GM12878 (cell line): ENCODE data around the gene TESK1. TPM values are rescaled to one million over a fixed set of nuclear protein-coding genes. Genes with fewer than 3 reads are reported as not detected.

Experiments used
- ATAC-seq: fragments of 200-7000 bp; cut with Tn5 transposase; 3 replicates; pipeline ENCODE4 v1.9.1; 2020; ENCODE audit warnings: mild to moderate bottlenecking, moderate library complexity
- BruUV-seq: library from RNA; stranded (reverse); fragments of 400-500 nt; replicated peaks from 2 replicates; lab custom pipeline; 2021; lab: Mats Ljungman, UMichigan
- CTCF ChIA-PET: fragments of 300-600 bp; sonication (Branson Sonifier 250); formaldehyde crosslinking; extraction: SDS; loops from one replicate; lab custom pipeline; 2021; ENCODE audit warnings: inconsistent platforms; lab: Yijun Ruan, JAX
- POLR2A ChIA-PET: fragments of 350-600 bp; formaldehyde crosslinking; extraction: SDS; loops from one replicate; lab custom pipeline; 2021; ENCODE audit warnings: inconsistent platforms; lab: Charles Lee
- RAD21 ChIA-PET: fragments of 300-600 bp; sonication (Branson Sonifier 250); formaldehyde crosslinking; loops from one replicate; lab custom pipeline; 2023; ENCODE audit warnings: antibody characterized with exemption; ENCODE audit not compliant: unreplicated experiment; lab: Charles Lee
- SMC1A ChIA-PET: fragments of 300-600 bp; sonication (Branson Sonifier 250); formaldehyde crosslinking; loops from one replicate; lab custom pipeline; 2023; ENCODE audit not compliant: unreplicated experiment, uncharacterized antibody; lab: Charles Lee
- DNase-seq: peaks from one replicate; pipeline ENCODE4 v3.0.0-alpha.2; 2011; ENCODE audit warnings: low read depth, low spot score
- FAIRE-seq: peaks from 3 replicates; lab custom pipeline; 2011; peaks lifted over from hg19 to GRCh38; lab: Jason Lieb, UNC
- H2AFZ ChIP-seq: 2 replicates; pipeline ENCODE4 v1.6.0; 2011; ENCODE audit warnings: low read depth, low read length, control low read depth; ENCODE audit not compliant: control insufficient read depth
- H3K27ac ChIP-seq: 2 replicates; pipeline ENCODE4 v1.5.1; 2011; ENCODE audit warnings: control low read depth; ENCODE audit not compliant: control insufficient read depth, insufficient read depth
- H3K27me3 ChIP-seq, 2 experiments: replicated peaks in 1 of 2; 2 replicates each; pipeline versions ENCODE4 v1.6.0 to v1.6.1; 2011; ENCODE audit warnings: low read length in 1 of 2; ENCODE audit not compliant: control insufficient read depth in 2 of 2, insufficient read depth in 2 of 2
- H3K36me3 ChIP-seq, 2 experiments: 2 replicates each; pipeline ENCODE4 v1.5.1; 2011; ENCODE audit warnings: low read length in 1 of 2; ENCODE audit not compliant: control insufficient read depth in 2 of 2, insufficient read depth in 2 of 2
- H3K4me1 ChIP-seq: 2 replicates; pipeline ENCODE4 v1.6.1; 2011; ENCODE audit warnings: mild to moderate bottlenecking, low read length, moderate library complexity, mixed read lengths; ENCODE audit not compliant: control insufficient read depth, insufficient read depth
- H3K4me2 ChIP-seq: 2 replicates; pipeline ENCODE4 v1.6.0; 2011; ENCODE audit warnings: control low read depth; ENCODE audit not compliant: control insufficient read depth, insufficient read depth
- H3K4me3 ChIP-seq: fragments of 200-600 bp; sonication (generic); 2 replicates; pipeline ENCODE4 v1.5.1; 2016
- H3K79me2 ChIP-seq: 2 replicates; pipeline ENCODE4 v1.6.0; 2011; ENCODE audit warnings: low read length; ENCODE audit not compliant: control insufficient read depth, insufficient read depth
- H3K9ac ChIP-seq: 2 replicates; pipeline ENCODE4 v1.8.0; 2011; ENCODE audit warnings: low read length, control low read depth, mixed read lengths; ENCODE audit not compliant: control insufficient read depth, insufficient read depth
- H3K9me3 ChIP-seq: replicated peaks from 3 replicates; pipeline ENCODE4 v1.5.1; 2011; ENCODE audit warnings: mild to moderate bottlenecking, low read length; ENCODE audit not compliant: control insufficient read depth, insufficient read depth
- H4K20me1 ChIP-seq: 2 replicates; pipeline ENCODE4 v1.6.0; 2011; ENCODE audit not compliant: control insufficient read depth, insufficient read depth
- CBX5 ChIP-seq: sonication (generic); IDR thresholded peaks from 2 replicates; pipeline ENCODE4 v1.6.1; 2016; ENCODE audit warnings: low read depth, moderate library complexity, mild to moderate bottlenecking, inconsistent platforms
- FOXM1 ChIP-seq: IDR thresholded peaks from 2 replicates; pipeline ENCODE4 v1.6.1; 2012; ENCODE audit warnings: low read depth, mild to moderate bottlenecking, inconsistent platforms, low read length, moderate library complexity
- HDAC2 ChIP-seq: fragments of 200-600 bp; sonication (generic); IDR thresholded peaks from 2 replicates; pipeline ENCODE4 v1.6.1; 2017
- HDAC6 ChIP-seq: fragments of 200-600 bp; sonication (generic); IDR thresholded peaks from one replicate; pipeline ENCODE4 v1.8.0; 2017; ENCODE audit warnings: antibody characterized with exemption; ENCODE audit not compliant: unreplicated experiment
- MYC ChIP-seq: IDR thresholded peaks from 2 replicates; pipeline ENCODE4 v1.6.1; 2011; ENCODE audit warnings: mild to moderate bottlenecking, low read length, moderate library complexity, inconsistent platforms; ENCODE audit not compliant: insufficient read depth, insufficient replicate concordance, insufficient read length, severe bottlenecking
- SIX5 ChIP-seq: IDR thresholded peaks from 2 replicates; pipeline ENCODE4 v1.6.1; 2011; ENCODE audit warnings: mild to moderate bottlenecking, low read depth, low read length, moderate library complexity; ENCODE audit not compliant: severe bottlenecking
- SMAD1 ChIP-seq: fragments of 450-650 bp; IDR thresholded peaks from 2 replicates; pipeline ENCODE4 v1.6.1; 2018; ENCODE audit warnings: mild to moderate bottlenecking, low read depth; ENCODE audit not compliant: partially characterized antibody
- SMC3 ChIP-seq: IDR thresholded peaks from 2 replicates; pipeline ENCODE4 v1.6.1; 2011; ENCODE audit warnings: low read length, improper control_type of control experiment, borderline replicate concordance
- TCF7 ChIP-seq: IDR thresholded peaks from 2 replicates; pipeline ENCODE4 v1.6.1; 2014; ENCODE audit warnings: antibody characterized with exemption, borderline replicate concordance
- ZNF384 ChIP-seq: IDR thresholded peaks from 2 replicates; pipeline ENCODE4 v1.6.1; 2012; ENCODE audit warnings: low read depth, mild to moderate bottlenecking, low read length, improper control_type of control experiment, borderline replicate concordance
- WGBS: methylation state at CpG from one replicate; pipeline ENCODE4 v1.1.6; 2016; ENCODE audit warnings: low lambda C conversion rate; ENCODE audit not compliant: insufficient replicate concordance, insufficient coverage; ENCODE audit errors: missing lambda C conversion rate; 5-methylcytosine and 5-hydroxymethylcytosine counted together
- in situ Hi-C: fragments of 300-500 bp; cut with MboI; formaldehyde crosslinking; loops from 9 replicates; pipeline ENCODE4 v1.14.3; 2018; ENCODE audit warnings: mixed read lengths
- intact Hi-C: fragments of 100-400 bp; cut with micrococcal nuclease; formaldehyde crosslinking; loops from one replicate; pipeline ENCODE4 v1.14.2; 2022; ENCODE audit not compliant: unreplicated experiment
- polyA plus RNA-seq, 11 experiments: library from polyadenylated mRNA; depleted of rRNA in 4 of 11; unstranded in 6 of 11; stranded (reverse) in 5 of 11; fragments of >200 nt; fragmentation: Nextera tagmentation in 4 of 11; fragmentation: Illumina TruSeq in 1 of 11; extraction: Ambion mirVana in 4 of 11; extraction: Trizol in 1 of 11; gene quantifications; 1 replicate in 1 of 11; 2 replicates in 10 of 11; pipeline versions ENCODE4 v1.2.1 to v1.2.3, GENCODE V29; 2011 to 2016; ENCODE audit warnings: inconsistent platforms in 2 of 11, missing spikeins in 2 of 11, low read depth in 1 of 11
- total RNA-seq, 4 experiments: library from RNA; depleted of rRNA in 3 of 4; stranded (reverse); fragments of >200 nt in 3 of 4; fragmentation: Illumina TruSeq in 1 of 4; extraction: Trizol in 1 of 4; gene quantifications; 2 replicates each; pipeline versions ENCODE4 v1.2.1 to v1.2.3, GENCODE V29; 2013 to 2021
- TF ChIP-seq, protein P1 (sequence below): fragments of 450-650 bp; formaldehyde crosslinking; IDR thresholded peaks from 2 replicates; pipeline ENCODE4 v1.4.0; 2020; ENCODE audit warnings: mild to moderate bottlenecking, moderate library complexity
- TF ChIP-seq, protein P2 (sequence below): fragments of 450-650 bp; IDR thresholded peaks from 2 replicates; pipeline ENCODE4 v1.6.1; 2017; ENCODE audit warnings: mild to moderate bottlenecking
- TF ChIP-seq, protein P3 (sequence below): IDR thresholded peaks from 2 replicates; pipeline ENCODE4 v1.6.1; 2012; ENCODE audit warnings: low read depth, low read length, improper control_type of control experiment

Gene TESK1
- total and polyA plus RNA-seq, 10 of the 15 experiments (the other 5 are each of a cell fraction or from before 2014, with no cell fraction given): 0.16 to 19.5 (median 7.9) TPM; not detected in 1

DNA sequence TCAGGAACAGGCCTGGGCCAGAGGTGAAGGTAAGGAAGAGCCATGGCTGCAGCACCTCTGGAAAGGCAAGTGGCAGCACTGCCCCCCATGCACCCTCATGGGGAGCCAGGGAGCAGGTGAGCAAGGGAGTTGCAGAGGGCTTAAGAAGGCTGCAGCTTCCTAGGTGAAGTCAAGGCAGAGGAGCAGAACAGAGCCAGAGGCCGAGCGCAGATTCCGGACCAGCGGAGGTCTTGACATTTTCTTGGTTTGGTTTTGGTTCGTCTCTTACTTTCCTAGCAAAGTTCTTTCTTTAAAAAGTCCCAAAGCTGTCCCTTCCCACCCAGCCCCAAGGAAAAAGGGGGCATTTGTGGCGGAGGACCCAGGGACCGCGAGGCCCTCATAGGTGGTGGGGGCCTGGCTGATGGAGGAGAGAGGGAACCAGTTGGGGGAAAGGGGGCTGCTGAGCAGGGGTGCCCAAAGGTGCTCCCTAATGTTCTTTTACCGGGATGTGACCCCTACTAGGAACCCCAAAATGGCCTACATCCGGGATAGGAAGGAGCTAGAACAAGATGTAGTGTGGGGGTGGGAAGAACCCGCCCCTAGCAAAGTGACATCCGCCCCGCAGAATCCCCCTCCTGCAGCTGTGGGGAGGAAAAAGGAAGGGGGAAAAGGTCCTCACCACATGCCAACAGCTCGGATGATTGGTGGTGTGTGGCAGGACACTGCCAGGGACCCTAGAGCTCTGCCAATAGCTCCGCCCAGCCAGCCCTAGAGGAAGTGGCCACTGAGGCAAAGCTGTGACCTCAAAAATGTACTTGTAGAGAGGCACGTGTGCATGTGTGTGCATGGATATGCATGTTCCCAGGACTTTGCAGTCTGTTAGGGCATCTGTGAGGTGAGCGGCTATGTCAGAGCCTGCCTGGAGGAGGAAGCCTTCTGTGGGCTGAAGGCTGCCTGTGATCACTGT lies 14.1 kb downstream of the TESK1 start:
- ATAC-seq (peak; percentile 76), FAIRE-seq (peak; percentile 88), DNase-seq (peak; percentile 74)
- in situ Hi-C loops (no loop called here), intact Hi-C loops (no loop called here)
- POLR2A ChIA-PET: interaction anchor here (0.5 to 6.6 kb wide), 15 partner anchors 13 to 210 kb away, joined by 3 to 85 read pairs (median 7); partner anchors contain the start of genes ARHGEF39, CCDC107, CREB3 and FAM221B
- H3K36me3 ChIP-seq: no peaks in the 10 kb centered on the region
- no peaks in the 10 kb centered on the region; a peak in 1 of 4 replicates for H3K27me3 ChIP-seq
- no peaks in the 10 kb centered on the region; the same call in 1 of the 2 replicates for H3K79me2 ChIP-seq
- H3K4me1 ChIP-seq: peaks cover 44% of the 10 kb centered on the region
- SMC1A ChIA-PET: interaction anchor here (1.1 to 3.0 kb wide), 17 partner anchors 8 to 129 kb away, joined by 3 to 36 read pairs (median 7); partner anchors contain the start of genes CCDC107, CREB3, RMRP and SIT1
- peak overlapping the region; percentile 64 for H3K9ac ChIP-seq
- peak overlapping the region; percentile 92 for H3K4me2 ChIP-seq
- H4K20me1 ChIP-seq: no peaks in the 10 kb centered on the region
- H3K4me3 ChIP-seq: peak overlapping the region; percentile 0; the same call in 1 of the 2 replicates
- peak overlapping the region; percentile 57 for H3K27ac ChIP-seq
- 48% methylated on average over 17 of the region's 17 CpGs for WGBS
- H3K9me3 ChIP-seq: no peaks in the 10 kb centered on the region
- no TSS peak for BruUV-seq
- RAD21 ChIA-PET: interaction anchor here (0.5 to 3.5 kb wide), 19 partner anchors 9 to 164 kb away, joined by 3 to 47 read pairs (median 6); partner anchors contain the start of genes ARHGEF39, CCDC107, CREB3 and RMRP
- CTCF ChIA-PET: interaction anchor here (0.9 to 9.0 kb wide), 15 partner anchors 8 to 207 kb away, joined by 4 to 101 read pairs (median 7); partner anchors contain the start of genes ARHGEF39, CREB3, SIT1 and TESK1
- H2AFZ ChIP-seq: peak overlapping the region; percentile 62
- TF ChIP-seq, protein P1, sequence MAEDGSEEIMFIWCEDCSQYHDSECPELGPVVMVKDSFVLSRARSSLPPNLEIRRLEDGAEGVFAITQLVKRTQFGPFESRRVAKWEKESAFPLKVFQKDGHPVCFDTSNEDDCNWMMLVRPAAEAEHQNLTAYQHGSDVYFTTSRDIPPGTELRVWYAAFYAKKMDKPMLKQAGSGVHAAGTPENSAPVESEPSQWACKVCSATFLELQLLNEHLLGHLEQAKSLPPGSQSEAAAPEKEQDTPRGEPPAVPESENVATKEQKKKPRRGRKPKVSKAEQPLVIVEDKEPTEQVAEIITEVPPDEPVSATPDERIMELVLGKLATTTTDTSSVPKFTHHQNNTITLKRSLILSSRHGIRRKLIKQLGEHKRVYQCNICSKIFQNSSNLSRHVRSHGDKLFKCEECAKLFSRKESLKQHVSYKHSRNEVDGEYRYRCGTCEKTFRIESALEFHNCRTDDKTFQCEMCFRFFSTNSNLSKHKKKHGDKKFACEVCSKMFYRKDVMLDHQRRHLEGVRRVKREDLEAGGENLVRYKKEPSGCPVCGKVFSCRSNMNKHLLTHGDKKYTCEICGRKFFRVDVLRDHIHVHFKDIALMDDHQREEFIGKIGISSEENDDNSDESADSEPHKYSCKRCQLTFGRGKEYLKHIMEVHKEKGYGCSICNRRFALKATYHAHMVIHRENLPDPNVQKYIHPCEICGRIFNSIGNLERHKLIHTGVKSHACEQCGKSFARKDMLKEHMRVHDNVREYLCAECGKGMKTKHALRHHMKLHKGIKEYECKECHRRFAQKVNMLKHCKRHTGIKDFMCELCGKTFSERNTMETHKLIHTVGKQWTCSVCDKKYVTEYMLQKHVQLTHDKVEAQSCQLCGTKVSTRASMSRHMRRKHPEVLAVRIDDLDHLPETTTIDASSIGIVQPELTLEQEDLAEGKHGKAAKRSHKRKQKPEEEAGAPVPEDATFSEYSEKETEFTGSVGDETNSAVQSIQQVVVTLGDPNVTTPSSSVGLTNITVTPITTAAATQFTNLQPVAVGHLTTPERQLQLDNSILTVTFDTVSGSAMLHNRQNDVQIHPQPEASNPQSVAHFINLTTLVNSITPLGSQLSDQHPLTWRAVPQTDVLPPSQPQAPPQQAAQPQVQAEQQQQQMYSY (CRISPR knock-in tag): no peak
- TF ChIP-seq SMAD1 (no peak), SIX5 (no peak), CBX5 (no peak), SMC3 (no peak), HDAC2 (no peak), ZNF384 (no peak), FOXM1 (no peak), TCF7 (no peak), MYC (no peak), HDAC6 (no peak)
- TF ChIP-seq, protein P2, sequence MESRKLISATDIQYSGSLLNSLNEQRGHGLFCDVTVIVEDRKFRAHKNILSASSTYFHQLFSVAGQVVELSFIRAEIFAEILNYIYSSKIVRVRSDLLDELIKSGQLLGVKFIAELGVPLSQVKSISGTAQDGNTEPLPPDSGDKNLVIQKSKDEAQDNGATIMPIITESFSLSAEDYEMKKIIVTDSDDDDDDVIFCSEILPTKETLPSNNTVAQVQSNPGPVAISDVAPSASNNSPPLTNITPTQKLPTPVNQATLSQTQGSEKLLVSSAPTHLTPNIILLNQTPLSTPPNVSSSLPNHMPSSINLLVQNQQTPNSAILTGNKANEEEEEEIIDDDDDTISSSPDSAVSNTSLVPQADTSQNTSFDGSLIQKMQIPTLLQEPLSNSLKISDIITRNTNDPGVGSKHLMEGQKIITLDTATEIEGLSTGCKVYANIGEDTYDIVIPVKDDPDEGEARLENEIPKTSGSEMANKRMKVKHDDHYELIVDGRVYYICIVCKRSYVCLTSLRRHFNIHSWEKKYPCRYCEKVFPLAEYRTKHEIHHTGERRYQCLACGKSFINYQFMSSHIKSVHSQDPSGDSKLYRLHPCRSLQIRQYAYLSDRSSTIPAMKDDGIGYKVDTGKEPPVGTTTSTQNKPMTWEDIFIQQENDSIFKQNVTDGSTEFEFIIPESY: no peak
- TF ChIP-seq, protein P3, sequence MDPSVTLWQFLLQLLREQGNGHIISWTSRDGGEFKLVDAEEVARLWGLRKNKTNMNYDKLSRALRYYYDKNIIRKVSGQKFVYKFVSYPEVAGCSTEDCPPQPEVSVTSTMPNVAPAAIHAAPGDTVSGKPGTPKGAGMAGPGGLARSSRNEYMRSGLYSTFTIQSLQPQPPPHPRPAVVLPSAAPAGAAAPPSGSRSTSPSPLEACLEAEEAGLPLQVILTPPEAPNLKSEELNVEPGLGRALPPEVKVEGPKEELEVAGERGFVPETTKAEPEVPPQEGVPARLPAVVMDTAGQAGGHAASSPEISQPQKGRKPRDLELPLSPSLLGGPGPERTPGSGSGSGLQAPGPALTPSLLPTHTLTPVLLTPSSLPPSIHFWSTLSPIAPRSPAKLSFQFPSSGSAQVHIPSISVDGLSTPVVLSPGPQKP: no peak
